GM12874 (cell line): ENCODE data around the gene ARHGAP30.

Source experiments
- TF ChIP-seq, protein P1 (sequence below): IDR thresholded peaks from 2 replicates; pipeline ENCODE4 v1.5.1; 2011; ENCODE audit warnings: low read depth, mild to moderate bottlenecking, control low read depth, low read length, moderate library complexity; ENCODE audit not compliant: insufficient read depth

The ARHGAP30 gene

DNA sequence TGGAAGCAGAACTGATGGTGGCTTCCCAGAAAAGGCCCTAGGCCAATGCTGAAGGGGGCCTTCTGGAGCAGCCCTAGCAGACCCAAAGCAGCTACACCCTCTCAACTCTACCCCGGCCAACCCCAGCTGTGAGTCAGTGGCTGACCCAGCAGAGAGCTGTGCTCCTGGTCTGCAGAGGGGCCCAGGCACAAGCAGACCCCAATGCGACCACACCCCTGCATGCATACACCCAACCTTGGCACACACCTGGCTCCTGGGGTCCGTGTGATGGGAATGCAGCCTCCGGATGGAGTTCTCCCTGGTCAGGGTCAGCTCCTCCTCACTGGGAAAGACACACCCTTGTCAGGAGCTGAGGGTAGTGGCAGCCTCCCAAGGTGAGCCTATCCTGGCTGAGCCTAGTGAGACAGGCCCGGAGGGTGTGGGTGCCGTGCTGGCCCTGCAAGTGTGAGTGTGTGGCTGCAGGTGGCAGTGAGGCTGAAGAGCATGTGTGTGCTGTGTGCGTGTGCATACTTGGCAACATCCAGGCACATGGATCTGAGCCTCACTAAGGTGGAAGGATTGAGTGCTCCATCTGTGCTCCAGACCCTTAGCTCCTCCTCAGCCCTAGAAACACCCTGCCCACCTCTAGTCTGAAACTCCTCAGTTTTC, 3.9 kb upstream of the ARHGAP30 start:
- TF ChIP-seq, protein P1, sequence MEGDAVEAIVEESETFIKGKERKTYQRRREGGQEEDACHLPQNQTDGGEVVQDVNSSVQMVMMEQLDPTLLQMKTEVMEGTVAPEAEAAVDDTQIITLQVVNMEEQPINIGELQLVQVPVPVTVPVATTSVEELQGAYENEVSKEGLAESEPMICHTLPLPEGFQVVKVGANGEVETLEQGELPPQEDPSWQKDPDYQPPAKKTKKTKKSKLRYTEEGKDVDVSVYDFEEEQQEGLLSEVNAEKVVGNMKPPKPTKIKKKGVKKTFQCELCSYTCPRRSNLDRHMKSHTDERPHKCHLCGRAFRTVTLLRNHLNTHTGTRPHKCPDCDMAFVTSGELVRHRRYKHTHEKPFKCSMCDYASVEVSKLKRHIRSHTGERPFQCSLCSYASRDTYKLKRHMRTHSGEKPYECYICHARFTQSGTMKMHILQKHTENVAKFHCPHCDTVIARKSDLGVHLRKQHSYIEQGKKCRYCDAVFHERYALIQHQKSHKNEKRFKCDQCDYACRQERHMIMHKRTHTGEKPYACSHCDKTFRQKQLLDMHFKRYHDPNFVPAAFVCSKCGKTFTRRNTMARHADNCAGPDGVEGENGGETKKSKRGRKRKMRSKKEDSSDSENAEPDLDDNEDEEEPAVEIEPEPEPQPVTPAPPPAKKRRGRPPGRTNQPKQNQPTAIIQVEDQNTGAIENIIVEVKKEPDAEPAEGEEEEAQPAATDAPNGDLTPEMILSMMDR, result 0 out of 2 replicates have a peak, but pooled peaks have one; percentile 14

DNA sequence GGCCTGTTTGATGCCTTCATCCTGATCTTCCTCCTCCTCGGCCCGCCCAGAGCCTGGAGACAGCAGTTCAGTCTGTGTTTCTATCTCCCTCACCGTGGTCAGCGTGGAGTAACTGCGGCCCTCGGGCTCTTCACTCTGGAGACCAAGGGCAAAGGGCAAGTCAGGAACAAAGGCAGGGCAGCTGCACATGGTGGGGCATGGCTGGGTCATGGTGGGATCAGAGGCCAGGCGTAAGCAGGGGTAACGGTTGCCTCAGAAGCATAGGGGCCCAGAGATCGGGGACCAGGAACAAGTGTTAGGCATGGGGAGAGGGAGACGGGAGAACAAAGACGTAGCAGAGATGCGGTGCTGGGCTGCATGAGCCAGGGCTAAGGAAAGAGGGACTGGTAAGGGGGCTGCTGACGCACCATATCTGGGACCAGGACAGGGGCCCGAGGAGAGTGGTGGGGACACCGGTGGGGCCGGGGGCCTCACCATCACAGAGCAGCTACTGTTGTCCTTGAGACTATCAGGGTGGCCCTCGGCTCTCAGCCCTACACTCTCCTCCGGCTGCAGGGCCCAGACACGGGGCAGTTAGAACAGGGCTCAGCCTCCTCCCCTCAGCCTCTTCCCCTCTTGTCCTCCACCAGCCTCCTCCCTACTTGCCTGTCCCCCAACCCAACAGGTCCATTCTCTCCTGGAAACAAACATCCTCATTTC, 3.2 kb upstream of the ARHGAP30 start:
- TF ChIP-seq, protein P1, result no peak

DNA sequence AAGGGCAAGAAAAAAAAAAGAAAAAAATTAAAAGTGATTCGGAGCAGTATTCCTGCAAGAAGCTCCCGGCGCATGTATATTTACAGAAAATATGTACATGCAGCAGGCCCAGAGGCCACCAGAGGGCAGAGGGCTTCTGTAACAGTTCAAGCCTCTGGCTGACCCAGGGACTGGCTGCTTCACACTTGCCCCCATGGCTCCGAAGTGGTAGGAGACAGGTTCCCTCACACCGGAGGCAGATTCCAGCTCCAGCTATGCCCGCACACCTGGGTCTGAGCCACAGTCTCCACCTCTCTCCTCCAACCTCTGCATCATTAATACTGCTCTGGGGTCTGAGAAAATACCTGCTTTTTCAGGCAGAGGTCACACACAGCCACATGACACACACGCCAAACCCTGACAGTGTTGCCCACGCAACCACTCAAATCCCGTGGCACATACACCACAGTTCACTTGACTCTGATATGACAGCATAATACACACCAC, 2.2 kb upstream of the ARHGAP30 start:
- TF ChIP-seq, protein P1, result peak; percentile 72

DNA sequence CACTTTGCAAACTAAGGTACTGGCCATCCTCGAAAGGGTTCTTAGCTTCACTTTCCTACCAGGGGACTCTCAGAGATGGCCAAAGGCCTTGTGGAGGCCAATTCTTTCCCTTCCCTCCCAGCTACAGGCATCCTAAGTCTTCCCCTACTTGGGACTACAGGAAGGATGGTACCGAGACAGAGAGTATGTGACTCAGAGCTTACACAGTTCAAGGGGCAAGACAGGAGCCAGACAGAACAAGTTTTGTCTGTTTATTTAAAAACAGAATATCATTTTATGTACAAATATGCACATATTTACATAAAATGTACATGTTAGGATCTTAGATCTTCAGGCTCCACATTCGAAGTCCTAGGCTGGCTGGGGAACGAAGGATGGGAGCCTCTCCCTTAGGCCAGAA, 1.1 kb upstream of the ARHGAP30 start:
- TF ChIP-seq, protein P1, result no peak

DNA sequence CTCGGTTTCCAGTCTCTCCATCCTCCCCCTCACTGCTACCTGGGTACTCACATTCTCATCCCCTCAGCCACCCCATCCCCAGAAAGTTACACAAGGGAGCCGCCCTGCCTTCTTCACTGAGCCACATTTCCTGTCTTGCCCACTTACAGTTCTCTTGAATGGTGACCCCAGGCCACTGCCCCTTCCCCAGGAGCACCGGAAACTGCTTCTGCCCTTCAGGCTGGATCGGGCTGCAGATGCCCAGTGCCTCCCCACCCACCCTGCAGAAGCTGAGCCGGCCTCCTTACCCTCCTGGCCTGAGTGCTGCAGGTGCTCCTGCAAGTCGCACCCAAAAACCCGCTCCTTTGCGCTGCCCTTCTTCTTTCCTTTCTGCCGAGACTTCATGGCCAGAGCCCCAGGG, 450 bp downstream of the ARHGAP30 start:
- TF ChIP-seq, protein P1, result no peak

DNA sequence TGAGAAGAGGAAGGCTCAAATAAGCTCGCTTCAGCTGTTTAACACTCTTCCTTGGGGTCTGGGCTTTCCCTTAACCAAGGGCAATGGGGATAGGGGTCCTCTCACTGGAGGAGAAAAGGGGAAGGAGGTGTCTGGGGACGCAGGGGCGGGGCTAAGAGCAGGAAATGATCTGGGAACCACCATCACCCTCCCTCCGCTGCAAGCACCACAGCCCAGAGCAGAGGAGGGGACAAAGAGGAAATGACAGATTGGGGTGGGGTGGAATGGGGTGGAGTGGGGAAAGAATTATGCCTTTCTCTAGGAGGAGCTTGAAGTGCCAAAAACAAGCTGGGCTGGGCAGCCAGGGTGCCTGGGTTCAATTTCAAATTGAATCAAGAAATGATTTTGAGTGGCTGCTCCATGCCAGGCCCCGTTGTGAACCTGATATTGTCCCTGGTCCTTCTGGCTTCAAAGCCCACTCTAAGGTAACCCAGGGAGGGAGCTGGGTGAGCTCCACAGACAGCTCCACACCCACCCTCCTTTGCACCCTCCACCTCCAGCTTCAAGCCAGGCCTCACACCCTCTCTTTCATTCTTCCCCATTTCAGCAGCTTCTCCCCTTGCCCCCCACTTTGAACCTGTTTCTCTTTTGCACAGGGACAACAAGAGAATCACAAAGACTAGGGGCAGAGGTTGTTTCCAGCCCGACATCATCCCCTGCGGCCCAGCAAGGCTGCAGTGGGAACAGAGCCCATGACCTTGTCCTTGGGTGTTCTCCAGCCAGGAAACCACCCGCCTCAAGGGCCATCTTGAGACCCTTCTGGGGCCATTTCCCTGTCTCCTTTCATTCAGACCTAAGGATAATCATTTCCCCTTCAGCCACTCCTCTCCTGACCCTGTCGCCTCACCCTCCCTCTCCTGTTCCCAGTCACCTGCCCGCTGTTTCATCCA, 1.1 kb downstream of the ARHGAP30 start:
- TF ChIP-seq, protein P1, result no peak

DNA sequence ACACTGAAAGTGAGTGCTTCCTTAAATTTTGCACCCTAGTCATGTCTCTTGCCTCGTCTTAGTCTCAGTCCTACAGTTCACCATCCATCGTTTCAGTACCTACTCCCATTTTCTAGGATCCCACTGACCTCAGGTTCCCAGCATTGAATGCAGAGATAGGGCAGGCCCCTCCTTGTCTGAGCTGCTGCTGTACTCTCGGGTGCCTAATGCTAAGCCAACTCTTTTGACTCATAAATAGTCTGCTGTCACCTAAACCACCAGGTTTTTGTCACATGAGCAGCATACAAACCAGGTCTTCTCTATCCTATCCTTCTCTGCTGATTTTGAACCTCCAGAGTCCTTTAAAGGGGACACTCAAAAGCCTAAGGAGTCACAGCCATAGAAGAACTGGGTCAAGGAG, 3.0 kb downstream of the ARHGAP30 start:
- TF ChIP-seq, protein P1, result no peak
